NCI-H1105 treated with DMSO at 0.1 percent for 48 hours (cell line): ENCODE data around the gene MESP2.

Source experiments
- DNase-seq: peaks from one replicate; lab custom pipeline; 2025; lab: John Stamatoyannopoulos, UW

The MESP2 gene, protein sequence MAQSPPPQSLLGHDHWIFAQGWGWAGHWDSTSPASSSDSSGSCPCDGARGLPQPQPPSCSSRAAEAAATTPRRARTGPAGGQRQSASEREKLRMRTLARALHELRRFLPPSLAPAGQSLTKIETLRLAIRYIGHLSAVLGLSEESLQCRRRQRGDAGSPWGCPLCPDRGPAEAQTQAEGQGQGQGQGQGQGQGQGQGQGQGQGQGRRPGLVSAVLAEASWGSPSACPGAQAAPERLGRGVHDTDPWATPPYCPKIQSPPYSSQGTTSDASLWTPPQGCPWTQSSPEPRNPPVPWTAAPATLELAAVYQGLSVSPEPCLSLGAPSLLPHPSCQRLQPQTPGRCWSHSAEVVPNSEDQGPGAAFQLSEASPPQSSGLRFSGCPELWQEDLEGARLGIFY

DNA sequence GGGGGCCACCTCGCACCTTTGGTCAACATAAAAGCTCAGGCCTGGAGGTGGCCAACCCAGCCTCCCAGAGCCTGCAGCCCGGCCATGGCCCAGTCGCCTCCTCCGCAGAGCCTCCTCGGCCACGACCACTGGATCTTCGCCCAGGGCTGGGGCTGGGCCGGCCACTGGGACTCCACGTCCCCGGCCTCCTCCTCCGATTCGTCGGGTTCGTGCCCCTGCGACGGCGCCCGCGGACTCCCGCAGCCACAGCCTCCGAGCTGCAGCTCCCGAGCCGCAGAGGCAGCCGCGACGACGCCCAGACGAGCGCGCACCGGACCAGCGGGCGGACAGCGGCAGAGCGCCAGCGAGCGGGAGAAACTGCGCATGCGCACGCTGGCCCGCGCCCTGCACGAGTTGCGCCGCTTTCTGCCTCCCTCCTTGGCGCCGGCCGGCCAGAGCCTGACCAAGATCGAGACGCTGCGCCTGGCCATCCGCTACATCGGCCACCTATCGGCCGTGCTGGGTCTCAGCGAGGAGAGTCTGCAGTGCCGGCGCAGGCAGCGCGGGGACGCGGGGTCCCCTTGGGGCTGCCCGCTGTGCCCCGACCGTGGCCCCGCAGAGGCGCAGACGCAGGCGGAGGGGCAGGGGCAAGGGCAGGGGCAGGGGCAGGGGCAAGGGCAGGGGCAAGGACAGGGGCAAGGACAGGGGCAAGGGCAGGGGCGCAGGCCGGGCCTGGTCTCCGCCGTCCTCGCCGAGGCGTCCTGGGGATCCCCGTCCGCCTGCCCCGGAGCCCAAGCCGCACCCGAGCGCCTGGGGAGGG, at the start of gene MESP2:
Gene MESP2 (plus strand): TSS at position 59 of the 799 bp plus-strand sequence. CDS start 26 bp downstream, at position 85.
- peak; percentile 25 for DNase-seq

DNA sequence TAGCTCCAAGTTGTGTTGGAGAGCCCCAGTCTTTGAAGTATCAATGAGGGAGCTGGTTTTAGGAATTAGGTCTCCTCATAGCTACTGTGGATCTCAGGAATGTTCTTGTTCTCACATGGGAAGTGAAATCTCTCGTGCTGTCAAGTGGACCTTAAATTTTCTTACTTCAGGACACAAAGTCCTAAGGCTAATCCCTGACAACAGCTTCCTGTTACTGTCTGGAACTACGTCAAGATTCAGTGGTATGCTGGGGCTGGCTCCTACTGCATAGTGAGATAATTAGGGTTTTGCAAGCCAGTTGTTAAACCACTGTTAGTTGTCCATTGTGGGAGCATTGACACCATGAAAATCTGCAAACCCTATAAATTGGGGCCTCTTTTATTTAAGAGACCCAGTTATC, 47.9 kb upstream of the MESP2 start:
- no peak for DNase-seq

DNA sequence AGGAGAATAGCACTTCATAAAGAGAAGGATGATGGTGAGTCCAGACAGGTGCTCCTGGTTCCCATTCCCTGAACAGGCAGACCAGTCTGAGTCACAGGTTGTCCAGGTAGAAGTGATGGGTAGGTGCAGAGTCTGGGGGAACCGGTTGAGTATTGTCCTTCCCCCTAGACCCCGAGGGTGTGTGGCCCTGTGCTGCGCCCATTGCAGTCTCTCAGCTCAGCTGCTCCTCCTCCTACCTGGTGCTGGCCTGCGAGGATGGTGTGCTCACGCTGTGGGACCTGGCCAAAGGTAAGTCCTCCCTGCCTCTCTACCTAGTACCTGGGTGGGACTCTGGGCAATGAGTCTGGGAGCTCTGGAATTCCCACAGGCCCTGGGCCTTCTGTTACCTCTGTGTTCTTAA, 44.9 kb upstream of the MESP2 start:
- DNase-seq, result no peak

DNA sequence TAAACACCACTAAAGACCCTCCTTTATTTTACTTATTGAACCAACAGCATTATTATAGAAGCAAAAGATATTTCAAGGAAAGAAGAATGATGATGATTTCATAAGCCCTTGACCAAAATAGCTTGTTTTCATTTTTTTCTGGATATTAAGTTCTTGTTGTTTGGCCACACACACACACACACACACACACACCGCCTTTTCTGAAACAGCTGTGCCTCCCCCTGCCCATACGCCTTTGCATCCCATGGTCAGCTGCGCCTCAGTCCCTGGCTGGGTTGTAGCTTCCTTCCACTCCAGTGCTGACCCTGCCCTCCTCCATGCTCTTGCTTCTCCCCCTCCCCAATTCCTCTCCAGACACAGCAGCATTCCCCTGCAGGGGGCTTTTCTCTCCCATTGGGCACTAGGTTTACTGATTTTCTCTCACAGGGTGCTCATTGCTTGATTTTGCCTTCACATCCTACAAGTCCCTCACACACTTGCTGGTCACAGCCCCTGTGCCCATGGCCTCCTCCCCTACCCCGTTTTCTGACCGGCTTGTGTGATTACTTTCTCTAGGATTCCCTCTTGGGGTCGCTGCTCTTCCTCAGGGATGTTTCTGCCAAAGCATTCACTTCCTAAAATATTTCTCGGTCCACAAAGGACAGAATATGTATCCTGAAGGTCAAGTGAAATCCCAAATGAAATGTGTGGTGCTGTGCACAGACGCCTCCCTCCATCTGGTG, 43.5 kb upstream of the MESP2 start:
- DNase-seq, result no peak

DNA sequence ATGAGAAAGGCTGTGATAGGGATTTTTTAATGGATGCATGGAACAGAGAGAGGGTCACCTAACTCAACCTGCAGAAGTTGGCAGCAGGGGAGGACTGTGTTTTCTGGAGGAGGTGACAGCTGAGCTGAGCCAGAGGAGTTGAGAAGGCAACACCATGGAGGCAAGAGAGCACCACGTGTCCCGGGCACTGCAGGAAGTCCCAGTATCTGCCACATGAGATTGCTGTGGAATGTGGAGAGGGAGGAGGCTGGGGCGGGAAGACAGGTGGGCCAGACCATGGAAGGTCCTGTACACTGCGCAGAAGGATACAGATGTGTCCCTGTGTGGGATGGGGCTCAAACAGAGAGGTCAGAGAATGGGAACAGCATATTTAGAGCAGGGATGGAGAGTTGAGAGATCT, 40.4 kb upstream of the MESP2 start:
- no peak for DNase-seq

DNA sequence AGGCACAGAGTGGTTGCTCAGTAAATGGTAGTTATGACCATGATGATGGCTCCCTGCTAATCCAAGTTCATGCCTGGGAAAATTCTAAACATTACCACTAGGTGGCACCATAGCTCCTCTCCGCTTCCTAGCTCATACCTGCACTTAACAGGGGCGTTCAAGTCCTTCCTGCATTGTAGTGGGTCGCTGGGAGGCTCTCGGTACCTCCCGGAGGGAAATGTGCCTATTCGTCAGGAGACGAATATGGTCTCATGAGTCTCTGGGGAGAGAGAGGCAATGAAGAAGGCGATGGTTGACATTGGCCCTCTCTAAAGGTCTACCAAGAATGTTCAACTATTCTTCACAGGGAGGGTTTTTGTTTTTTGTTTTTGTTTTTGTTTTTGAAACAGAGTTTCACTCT, 36.0 kb upstream of the MESP2 start:
- DNase-seq, result peak; percentile 67

DNA sequence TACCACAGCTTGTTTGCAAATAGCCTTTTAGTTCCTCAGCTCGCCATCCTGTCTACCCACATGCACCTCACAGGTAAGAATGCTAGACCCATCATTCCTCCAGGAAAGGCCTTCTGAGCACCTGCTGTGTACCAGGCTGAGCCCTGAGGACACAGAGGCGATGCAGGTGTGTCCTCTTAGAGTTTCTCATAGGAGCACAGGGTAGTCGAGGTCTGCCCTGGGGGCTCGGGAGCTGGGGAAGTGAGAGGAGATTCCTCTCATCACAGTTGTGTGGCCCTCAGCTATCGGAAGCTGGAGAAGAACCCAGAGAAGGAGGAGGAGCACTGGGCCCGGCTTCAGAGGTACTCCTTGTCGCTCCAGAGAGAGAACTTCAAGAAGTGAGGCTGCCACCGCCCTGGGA, 33.1 kb upstream of the MESP2 start:
- no peak for DNase-seq

DNA sequence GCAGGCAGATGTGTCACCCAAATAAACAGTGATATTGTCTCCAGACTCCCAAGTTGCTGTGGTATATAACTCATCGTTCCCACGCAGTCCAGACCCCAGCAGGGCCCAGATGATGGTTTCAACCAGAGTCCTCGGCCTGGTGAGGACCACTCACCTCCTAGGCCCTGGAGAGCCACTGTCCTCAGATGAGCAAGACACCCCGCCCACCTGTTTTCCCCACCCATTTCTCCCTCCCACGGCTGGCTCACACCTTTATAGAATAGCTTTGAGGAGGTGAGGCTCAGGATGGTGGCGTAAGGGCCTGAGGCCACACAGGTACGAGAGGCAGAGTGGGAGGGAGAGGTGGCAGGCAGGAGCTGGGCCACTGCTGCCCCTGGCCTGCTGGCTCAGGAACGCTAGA, 32.5 kb upstream of the MESP2 start:
- DNase-seq, result no peak

DNA sequence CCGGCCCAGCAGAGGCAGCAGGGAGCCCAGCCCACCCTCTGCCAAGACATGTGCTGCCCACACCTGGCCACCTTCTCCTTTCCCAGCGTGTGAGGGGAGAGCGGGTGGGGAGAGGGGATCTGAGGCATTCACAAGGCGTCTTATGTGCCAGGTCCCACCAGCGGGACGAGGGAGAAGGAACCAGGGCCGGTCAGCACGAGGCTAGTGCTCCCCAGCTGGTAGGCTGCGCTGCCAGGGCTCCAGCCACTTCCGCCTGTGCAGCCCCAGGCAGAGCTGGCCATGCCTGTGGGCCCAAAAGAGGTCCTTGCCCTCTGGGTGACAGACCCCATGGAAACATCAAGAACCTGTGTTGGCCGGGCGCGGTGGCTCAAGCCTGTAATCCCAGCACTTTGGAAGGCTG, 31.0 kb upstream of the MESP2 start:
- no peak for DNase-seq

DNA sequence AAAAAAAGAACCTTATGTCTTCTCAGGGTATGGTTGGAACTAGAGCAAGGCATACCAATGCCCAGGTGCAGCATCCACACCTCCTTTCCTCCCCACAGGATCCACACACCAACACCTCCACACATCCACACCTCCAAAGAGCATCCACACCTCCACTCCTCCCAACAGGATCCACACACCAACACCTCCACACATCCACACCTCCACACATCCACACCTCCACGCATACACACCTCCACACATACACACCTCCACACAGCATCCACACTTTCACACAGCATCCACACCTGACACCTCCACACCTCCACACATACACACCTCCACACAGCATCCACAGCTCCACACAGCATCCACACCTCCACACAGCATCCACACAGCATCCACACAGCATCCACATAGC, 30.4 kb upstream of the MESP2 start:
- no peak for DNase-seq

DNA sequence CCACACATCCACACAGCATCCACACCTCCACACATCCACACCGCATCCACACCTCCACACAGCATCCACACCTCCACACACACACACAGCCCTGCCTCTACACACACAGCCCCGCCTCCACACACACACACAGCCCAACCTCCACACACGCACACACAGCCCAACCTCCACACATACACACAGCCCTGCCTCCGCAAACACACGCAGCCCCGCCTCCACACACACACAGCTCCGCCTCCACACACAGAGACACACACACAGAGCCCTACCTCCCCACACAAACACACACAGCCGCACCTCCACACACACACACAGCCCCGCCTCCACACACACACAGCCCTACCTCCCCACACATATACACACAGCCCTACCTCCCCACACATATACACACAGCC, 29.7 kb upstream of the MESP2 start:
- DNase-seq, result no peak

DNA sequence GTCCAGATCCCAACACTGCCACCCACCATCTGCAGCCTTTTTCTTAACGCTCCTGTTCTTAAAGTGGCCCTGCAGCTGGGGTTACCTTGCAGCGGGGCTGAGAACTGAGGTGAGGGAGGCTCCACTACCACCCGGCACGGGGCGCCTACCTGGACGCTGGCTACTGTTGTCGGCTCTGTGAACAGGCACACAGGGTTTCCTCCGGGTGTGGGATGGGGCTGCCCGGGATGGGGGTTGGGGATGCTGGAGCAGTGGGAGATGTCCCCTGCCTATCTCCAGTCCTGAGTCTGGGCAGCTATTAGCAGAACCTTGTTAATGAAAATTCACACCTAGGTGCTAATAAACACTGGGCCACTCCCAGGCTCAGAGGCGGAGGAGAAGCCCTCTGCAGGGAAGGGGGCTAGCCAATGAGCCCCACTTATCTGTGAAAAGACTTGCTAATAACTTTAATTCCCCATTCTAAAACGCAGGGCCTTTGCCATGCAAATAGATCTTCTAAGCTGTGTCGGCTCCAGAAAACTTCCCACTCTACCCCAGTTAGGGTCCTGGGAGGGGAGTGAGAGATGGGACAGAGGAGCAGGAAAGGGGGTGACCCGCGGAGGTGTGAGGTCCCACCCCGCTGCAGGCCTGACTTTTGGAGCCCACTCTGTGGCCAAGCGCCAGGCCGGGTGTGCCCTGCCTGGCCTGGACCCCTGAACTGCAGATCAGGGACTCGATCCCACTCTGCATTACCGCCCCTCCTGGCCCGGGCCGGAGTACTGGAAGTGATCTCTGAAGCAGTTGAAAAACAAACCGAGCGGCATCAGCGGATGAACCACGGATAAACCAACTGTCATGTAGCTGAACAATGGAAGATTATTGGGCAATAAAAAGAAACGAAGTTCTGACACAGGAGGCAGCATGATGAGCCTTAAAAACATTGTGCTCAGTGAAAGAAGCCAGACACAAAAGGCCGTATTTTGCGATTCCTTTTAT, 28.1 kb upstream of the MESP2 start:
- no peak for DNase-seq

DNA sequence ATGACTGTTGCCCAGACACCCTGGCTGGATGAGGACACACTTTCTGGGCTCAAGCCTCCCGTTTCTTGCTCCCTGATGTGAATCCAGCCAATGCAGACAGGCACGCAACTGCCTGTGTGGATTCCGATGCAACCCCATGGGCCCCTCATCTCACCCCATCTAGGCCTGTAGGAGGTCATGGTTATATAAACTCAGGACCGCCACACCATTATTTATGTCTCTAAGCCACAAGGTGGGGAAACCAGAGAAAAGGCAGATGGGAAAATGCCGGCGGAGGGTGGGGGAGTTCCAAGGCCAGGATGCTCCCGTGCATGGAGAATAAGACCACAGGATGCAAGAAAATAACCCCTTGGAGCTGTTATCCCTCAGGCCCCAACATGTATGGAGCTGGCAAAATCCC, 27.1 kb upstream of the MESP2 start:
- no peak for DNase-seq

DNA sequence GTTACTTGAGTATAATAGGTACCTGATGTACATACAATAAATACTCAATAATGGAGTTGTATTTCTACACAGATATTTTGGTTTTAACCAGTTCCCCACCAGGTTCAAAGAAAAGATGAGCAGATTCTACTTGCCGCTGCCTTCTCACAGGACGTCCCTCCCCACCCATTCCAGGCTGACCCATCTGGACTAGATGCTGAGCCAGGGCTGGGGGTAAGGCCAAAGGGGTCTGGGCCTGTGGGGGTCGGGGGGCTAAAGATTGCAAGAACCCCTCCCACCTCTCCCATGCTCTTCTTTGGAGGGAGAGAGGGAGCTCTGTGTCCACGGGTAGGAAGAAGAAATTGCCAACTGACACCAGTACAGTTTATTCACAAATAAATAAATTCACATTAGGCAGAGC, 26.6 kb upstream of the MESP2 start:
- DNase-seq, result no peak

DNA sequence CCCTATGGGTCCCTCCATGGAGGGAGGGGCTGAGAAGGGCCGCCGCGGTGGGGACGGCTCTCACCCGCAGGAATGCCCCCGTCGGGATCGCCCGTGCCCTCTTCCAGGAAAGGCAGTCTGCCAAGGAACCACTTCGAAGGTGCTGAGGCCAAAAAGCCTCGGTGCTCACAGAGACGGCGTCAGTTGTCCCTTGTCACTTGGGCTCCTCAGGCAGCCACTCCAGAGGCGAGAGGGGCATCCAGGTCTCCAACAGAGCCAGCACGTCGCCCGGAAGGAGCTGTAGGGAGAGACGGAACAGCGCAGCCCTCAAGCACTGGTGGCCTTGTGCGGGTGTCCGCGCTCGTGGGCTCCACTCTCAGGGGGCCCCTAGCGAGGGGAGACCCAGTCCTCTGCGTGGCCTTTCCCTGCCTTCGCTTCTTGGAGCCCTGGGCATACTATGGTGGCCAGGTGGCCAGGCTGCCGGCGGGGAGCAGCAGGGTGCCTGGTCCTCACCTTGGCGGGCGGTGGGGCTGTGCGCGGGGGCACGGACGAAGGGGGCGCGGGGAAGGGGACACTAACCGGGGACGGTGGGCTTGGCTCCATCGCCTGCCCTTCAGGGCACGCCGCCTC, 26.1 kb upstream of the MESP2 start:
- peak; percentile 20 for DNase-seq

DNA sequence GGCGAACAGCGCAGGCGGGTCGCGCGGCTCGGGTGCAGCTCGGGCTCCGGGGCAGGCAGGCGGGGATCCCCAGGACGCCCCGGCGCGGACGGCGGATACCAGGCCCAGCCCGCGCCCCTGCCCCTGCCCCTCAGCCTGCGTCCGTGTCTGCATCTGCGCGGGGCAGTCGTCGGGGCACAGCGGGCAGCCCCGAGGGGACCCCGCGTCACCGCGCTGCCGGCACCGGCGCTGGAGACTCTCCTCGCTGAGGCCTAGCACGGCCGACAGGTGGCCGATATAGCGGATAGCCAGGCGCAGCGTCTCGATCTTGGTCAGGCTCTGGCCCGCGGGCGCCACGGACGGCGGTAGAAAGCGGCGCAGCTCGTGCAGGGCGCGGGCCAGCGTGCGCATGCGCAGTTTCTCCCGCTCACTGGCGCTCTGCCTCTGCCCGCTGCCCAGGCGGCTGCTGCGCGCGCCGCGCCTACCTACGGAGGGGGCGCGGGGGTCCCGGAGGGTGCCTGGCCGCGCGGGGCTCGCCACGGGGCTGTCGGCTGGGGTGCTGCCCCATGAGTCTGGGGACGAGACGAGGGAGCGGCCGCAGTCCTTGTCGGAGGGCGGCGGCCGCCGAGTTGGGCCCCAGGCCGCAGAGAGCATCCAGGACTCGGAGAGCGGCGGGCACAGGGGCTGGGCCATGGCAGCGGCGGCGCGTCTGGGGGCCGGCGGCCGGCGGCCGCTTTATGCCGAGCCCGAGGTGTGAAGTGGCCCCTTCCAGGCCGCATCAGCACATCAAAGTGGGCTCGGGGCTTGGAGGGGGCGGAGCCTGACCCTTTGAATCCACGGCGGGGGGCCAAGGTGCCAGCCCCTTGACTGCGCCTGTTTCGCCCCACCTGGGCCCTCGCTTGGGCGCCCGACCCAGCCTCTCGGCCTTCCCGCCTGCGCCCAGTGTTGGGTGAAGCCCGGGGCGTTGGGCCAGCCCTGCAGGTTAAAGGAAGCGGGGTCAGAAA, 25.3 kb upstream of the MESP2 start, which contains the start of gene MESP1:
Gene MESP1 (minus strand): TSS at position 690 of the 983 bp plus-strand sequence. CDS start 18 bp downstream, at position 672.
- DNase-seq, result peak; percentile 78

DNA sequence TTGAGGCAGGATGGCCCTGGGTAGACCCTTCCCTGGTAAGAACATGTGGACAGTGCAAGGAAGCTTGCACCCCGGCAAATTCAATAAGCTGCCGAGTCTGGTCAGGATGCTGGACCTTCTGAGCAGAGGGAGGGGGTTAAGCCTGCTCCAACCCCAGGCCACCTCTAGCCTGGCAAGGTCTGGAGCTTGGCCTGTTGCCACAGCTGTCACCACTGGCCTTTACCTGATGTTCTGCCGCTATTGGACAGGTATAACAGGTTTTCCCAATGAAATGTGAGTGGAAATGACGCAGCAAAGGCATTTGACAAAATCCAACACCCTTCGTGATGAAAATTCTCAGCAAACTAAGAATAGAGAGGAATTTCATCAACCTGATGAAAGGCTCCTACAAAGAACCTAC, 24.4 kb upstream of the MESP2 start:
- DNase-seq, result no peak

DNA sequence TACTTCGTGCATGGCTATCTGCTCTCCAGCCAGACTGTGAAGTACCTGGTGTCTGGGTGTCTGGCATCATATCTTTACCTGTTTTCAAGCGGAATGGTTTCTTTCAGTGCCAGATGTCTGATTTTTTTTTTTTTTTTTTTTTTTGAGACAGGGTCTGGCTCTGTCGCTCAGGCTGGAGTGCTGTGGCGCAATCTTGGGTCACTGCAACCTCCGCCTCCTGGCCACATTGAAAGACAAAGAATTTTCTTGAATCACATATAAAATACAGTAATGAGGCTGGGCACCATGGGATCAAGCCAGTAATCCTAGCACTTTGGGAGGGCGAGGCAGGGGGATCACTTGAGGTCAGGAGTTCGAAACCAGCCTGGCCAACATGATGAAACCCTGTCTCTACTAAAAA, 22.3 kb upstream of the MESP2 start:
- DNase-seq, result no peak

DNA sequence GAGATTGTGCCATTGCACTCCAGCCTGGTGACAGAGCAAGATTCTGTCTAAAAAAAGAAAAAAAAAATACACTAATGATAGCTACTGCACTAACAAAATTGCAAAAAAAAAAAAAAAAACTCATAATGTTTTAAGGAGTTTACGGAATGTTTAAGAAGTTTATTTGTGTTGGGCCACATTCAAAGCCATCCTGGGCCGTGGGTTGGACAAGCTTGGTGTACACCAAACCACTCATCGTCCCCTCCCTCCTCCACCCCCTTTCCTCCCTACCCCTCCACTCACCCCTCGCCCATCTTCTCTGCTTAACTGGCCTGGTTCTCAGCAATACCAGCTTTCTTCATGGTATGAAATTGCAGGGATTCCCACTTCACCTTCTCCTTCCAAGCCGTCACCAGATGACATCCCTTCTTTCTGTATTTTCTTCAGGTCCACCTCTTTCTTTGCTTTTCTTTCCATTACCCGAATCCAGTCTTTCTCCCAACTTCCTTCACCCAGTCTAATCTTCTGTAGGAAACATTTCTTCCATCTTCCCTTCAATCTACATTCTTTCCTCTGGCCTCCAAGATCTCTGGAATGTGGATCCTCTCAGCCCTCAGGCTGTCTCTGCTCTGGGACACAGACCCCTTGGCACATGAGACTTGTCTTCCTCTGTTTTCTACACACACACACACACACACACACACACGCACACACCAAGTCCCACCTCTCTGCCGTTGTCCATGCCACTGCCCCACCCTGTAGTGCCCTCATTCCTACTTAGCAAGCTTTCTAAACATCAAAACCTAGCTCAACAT, 21.6 kb upstream of the MESP2 start:
- no peak for DNase-seq
